ENCODE results near the gene ARFGEF2. TPM values are rescaled to one million over a fixed set of nuclear protein-coding genes. Genes with fewer than 3 reads are reported as not detected.
"Not testable (repeated sequence)": the region's sequence is repeated elsewhere in the genome, so short reads cannot be mapped to it uniquely, and the experiment has no call there.

The ARFGEF2 gene
- total and polyA plus RNA-seq, 8 donors = 22.1 to 34.5 (median 23.1) TPM

GRCh38 chr20:48930878-48931277 is 9.4 kb downstream of the ARFGEF2 start:
- no peak overlapping the region for H3K27ac ChIP-seq
- no peak for ATAC-seq
- H3K4me3 ChIP-seq = no peak overlapping the region
- H3K9me3 ChIP-seq = no peaks in the 10 kb centered on the region
- DNase-seq = no peak
- no peak for TF ChIP-seq CTCF (IDR thresholded peaks at IDR 0.05)
- no peaks in the 10 kb centered on the region for H3K36me3 ChIP-seq
- intact Hi-C loops (cut with DNase I) = no loop called here
- no peaks in the 10 kb centered on the region for H3K27me3 ChIP-seq
- peaks cover 7 to 53% of the 10 kb centered on the region in 2 donors for H3K4me1 ChIP-seq

- no peaks in the 10 kb centered on the region for H3K36me3 ChIP-seq
- no peaks in the 10 kb centered on the region for H3K27me3 ChIP-seq
- H3K4me1 ChIP-seq = peaks cover 7 to 49% of the 10 kb centered on the region in 2 donors
- intact Hi-C loops (cut with DNase I) = no loop called here
- H3K4me3 ChIP-seq = no peak overlapping the region
- no peak for DNase-seq
- no peak for ATAC-seq
- H3K9me3 ChIP-seq = no peaks in the 10 kb centered on the region
- no peak overlapping the region for H3K27ac ChIP-seq
- no peak for TF ChIP-seq CTCF (IDR thresholded peaks at IDR 0.05)
Observed at GRCh38 chr20:48931527-48932374, 10.2 kb downstream of the ARFGEF2 start.

- no peak for DNase-seq
- TF ChIP-seq CTCF (IDR thresholded peaks at IDR 0.05) = no peak
- Histone ChIP-seq H3K27ac (no peak overlapping the region), H3K27me3 (no peaks in the 10 kb centered on the region), H3K4me3 (no peak overlapping the region), H3K4me1 (peaks cover 7 to 47% of the 10 kb centered on the region in 2 donors), H3K36me3 (no peaks in the 10 kb centered on the region), H3K9me3 (no peaks in the 10 kb centered on the region)
- peak; percentile 4 for ATAC-seq
- intact Hi-C loops (cut with DNase I) = no loop called here
Observed at GRCh38 chr20:48932375-48932941, 10.9 kb downstream of the ARFGEF2 start.

GRCh38 chr20:48933017-48933766 is 11.7 kb downstream of the ARFGEF2 start:
- no peak overlapping the region for H3K27ac ChIP-seq

GRCh38 chr20:48934273-48934877 is 12.9 kb downstream of the ARFGEF2 start:
- H3K4me3 ChIP-seq; H3K27me3 ChIP-seq; H3K27ac ChIP-seq; H3K36me3 ChIP-seq; DNase-seq; intact Hi-C loops (cut with DNase I); ATAC-seq; H3K9me3 ChIP-seq: not testable (repeated sequence)
- H3K4me1 ChIP-seq = peaks cover 0 to 38% of the 10 kb centered on the region in 2 donors

More at GRCh38 chr20:48933017-48933766, 11.7 kb downstream of the ARFGEF2 start:
- intact Hi-C loops (cut with DNase I) = no loop called here
- peaks cover 7 to 47% of the 10 kb centered on the region in 2 donors for H3K4me1 ChIP-seq
- H3K9me3 ChIP-seq = no peaks in the 10 kb centered on the region
- no peak for TF ChIP-seq CTCF (IDR thresholded peaks at IDR 0.05)
- H3K4me3 ChIP-seq = no peak overlapping the region
- no peaks in the 10 kb centered on the region for H3K36me3 ChIP-seq
- peak; percentile 84 for ATAC-seq
- DNase-seq = peak in 1 of 4 donors; percentile 81
- no peaks in the 10 kb centered on the region for H3K27me3 ChIP-seq

GRCh38 chr20:48934966-48935365 is 13.5 kb downstream of the ARFGEF2 start:
- H3K27ac ChIP-seq; H3K27me3 ChIP-seq; H3K9me3 ChIP-seq; H3K4me3 ChIP-seq; intact Hi-C loops (cut with DNase I); DNase-seq; ATAC-seq; H3K36me3 ChIP-seq: not testable (repeated sequence)
- H3K4me1 ChIP-seq = peaks cover 0 to 35% of the 10 kb centered on the region in 2 donors

- ATAC-seq = not testable (repeated sequence)
Observed at GRCh38 chr20:48936178-48936577, 14.7 kb downstream of the ARFGEF2 start.

More at GRCh38 chr20:48936178-48936577, 14.7 kb downstream of the ARFGEF2 start:
- H3K27ac ChIP-seq; DNase-seq; H3K4me3 ChIP-seq; H3K36me3 ChIP-seq; H3K27me3 ChIP-seq; intact Hi-C loops (cut with DNase I); H3K9me3 ChIP-seq: not testable (repeated sequence)
- peaks cover 0 to 31% of the 10 kb centered on the region in 2 donors for H3K4me1 ChIP-seq
